MV-4-11 (cell line): ENCODE data around the gene CRB1.
A peak's percentile ranks its signal among the peaks of the same experiment; 100 is the strongest.
"Not testable (repeated sequence)": the region's sequence is repeated elsewhere in the genome, so short reads cannot be mapped to it uniquely, and the experiment has no call there.

Experiments
- DNase-seq: peaks from one replicate; lab custom pipeline; 2025; lab: John Stamatoyannopoulos, UW

CRB1 gene

DNA sequence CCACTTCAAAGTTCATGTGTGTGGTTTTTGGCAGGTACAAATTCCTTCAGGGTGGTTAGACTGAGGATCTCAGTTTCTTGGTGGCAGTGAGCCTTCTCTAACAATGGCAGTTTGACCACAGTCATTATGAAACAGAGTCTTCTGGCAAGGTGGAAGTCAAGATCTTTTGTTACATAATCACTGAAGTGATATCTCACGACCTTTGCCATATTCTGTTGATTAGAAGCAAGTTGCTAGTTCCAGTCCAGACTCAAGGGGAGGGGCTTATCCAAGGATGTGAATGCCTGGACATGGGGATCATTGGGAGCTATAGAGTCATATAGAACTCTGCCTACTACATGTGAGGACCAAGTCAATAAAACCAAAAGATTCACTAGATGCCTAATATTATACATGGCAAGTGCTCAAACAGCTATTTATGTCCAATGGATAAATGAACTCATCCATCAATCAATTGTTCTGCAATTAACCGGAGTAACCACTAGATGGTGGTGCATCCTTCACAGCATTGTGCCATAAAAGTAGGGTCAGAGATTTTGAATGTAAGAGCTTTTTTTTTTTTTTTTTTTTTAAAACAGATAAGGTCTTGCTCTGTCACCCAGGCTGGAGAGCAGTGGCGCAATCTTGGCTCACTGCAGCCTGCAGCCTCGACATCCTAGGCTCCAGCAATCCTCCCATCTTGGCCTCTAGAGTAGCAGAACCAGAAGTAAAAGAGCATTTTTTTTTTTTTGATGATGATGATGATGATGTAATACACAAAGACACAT, 131.9 kb downstream of the CRB1 start:
- peak; percentile 71 for DNase-seq

DNA sequence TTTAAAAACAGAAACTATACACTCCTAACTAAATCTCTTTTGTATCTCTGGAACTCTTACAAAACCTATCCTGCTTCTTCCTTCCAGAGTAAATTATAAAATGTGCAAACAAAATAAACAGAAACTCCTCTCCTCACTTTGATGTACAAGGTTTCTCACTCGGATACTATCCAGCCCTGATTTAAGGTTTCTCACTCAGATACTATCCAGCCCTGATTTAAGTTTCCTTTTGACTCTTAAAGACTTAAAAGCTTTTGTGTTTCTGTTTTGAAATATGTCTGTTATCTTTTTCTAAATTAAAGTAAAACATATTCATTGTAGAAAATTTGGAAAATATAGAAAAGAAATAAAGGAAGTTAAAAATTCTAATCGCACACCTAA, 132.5 kb downstream of the CRB1 start:
- DNase-seq, result no peak

DNA sequence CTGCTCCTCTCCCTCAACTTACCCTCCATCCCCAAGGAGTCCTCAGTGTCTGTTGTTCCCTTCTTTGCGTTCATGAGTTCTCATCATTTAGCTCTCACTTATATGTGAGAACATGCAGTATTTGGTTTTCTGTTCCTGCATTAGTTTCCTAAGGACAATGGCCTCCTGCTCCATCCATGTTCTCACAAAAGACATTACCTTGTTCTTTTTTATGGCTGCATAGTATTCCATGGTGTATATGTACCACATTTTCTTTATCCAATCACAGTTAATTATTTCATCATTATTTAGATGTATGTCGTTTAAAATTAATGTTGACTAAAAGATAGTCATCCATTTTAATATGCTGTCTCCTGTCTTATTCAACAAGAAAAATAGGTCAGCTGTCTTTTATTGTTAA, 134.1 kb downstream of the CRB1 start:
- no peak for DNase-seq

DNA sequence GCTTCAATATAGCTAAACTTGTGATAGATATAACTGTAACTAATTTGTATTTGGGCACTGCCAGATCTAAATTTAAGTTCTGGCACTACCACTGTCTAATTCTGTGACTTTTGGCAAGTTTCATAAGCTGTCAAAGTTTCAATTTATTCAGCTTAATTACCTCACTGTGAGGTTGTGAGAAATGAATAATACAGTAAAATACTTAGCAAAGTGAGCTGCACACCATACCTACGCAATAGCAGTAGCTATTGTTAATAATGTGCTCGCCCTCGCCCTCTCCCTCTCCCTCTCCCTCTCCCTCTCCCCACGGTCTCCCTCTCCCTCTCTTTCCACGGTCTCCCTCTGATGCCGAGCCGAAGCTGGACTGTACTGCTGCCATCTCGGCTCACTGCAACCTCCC, 136.7 kb downstream of the CRB1 start:
- not testable (repeated sequence) for DNase-seq

DNA sequence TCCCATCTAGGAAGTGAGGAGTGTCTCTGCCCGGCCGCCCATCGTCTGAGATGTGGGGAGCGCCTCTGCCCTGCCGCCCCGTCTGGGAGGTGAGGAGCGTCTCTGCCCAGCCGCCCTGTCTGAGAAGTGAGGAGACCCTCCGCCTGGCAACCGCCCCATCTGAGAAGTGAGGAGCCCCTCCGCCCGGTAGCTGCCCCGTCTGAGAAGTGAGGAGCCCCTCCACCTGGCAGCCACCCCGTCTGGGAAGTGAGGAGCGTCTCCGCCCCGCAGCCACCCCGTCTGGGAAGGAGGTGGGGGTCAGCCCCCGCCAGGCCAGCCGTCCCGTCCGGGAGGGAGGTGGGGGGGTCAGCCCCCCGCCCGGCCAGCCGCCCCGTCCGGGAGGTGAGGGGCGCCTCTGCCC, 137.6 kb downstream of the CRB1 start:
- not testable (repeated sequence) for DNase-seq

DNA sequence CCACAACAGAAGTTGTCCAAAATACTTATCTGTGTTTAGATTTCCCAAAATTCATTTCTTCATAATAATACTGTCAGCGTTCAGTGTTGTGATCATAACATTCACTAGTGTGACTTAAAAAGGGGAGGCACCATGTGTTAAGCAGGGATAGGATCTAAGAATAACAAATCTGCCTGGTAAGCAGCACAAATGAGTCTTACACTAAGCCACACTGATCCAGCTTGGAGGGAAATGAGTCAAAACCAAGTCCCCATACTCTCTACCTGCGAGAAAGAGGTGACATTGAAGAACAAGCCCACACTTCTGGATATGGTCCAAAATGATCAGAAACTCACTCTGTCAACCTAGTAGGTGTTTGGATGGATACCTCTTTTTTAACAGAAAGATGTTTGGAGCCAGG, 145.5 kb downstream of the CRB1 start:
- no peak for DNase-seq

DNA sequence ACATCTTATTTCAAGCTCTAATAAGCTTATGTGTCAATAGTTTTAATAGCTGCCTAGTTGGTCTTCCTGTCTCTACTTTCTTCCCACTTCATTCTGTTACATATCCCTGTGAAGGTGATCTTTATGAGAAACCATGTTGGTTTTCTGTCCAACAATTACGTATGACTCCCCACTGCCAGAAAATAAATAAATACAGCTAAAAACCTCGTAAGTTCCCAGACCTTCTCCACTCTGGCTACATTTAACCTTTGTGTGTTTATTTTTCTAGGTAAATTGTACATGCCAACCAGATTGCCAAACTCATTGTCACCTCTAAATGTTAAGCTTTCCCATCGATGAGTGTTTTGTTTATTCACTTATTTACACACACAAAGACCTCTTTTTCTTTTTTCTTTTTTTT, 147.2 kb downstream of the CRB1 start:
- DNase-seq, result no peak

DNA sequence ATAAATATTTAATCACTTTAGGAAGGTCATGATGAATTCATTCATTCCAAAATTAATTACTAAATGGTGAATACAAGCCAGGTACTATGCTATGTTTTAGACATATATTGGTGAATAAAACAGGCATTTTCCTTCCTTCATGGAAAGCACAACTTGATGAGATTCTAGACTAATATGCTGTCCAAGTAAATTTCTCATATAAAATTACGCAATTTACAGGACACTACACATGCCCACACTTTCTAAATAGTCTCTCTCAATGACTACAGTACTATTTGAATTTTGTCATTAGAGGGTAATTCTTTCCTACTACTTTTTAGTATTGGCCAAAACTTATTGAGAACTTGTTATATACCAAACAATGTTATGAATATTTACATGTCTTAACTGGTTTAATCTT, 150.6 kb downstream of the CRB1 start:
- no peak for DNase-seq

DNA sequence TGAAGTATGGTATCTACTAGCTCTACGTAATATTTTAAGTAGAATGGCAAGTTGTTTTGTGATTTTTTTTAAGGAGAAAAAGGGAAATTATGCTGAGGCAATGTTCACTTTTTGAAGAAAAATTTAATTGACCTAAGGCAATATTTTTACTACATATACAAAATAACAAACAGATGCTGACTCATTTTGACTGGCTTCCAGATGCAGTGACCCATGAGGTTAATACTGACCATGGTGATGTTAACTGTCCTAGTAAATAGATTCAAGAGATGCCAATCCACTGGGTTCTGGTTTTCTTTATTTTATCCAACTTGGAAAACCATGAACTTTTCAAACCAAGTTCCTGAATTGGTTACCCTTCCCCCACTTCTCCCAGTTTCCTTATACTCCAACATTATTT, 154.9 kb downstream of the CRB1 start:
- DNase-seq, result no peak

DNA sequence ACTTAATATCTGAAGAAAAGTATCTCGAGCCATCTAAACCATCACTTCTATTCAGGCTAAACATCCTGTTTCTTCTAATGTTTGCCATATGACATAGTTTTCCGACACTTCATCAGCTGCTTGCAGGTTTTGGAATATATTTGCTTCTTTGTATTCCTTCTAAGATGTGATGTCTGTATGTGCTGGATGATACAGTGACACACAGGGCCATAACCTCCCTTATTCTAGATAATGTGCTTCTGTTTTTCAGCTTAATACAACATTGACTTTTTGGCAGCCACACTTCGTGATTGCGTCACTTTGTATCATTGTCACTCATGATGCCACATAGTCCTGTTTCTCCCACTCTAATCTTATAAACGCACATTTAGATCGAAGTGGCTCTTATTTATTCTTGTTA, 156.3 kb downstream of the CRB1 start:
- DNase-seq, result no peak

DNA sequence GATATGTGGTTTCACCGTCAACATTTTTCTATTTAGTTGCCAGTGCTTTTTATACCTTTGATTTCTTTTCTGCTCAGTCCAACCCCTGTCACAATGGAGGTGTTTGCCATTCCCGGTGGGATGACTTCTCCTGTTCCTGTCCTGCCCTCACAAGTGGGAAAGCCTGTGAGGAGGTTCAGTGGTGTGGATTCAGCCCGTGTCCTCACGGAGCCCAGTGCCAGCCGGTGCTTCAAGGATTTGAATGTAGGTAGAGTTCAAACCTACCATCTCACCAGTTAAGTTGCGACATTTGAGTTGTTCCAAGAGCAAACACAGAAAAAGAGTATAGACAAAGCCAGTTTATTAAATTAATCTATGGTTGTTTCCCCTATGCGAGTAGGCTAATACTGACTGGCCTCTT, 161.3 kb downstream of the CRB1 start:
- DNase-seq, result no peak

DNA sequence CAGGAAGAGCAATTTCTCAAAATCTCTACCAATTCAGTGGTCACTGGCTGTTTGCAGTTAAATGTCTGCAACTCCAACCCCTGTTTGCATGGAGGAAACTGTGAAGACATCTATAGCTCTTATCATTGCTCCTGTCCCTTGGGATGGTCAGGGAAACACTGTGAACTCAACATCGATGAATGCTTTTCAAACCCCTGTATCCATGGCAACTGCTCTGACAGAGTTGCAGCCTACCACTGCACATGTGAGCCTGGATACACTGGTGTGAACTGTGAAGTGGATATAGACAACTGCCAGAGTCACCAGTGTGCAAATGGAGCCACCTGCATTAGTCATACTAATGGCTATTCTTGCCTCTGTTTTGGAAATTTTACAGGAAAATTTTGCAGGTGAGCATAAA, 167.2 kb downstream of the CRB1 start:
- DNase-seq, result no peak

DNA sequence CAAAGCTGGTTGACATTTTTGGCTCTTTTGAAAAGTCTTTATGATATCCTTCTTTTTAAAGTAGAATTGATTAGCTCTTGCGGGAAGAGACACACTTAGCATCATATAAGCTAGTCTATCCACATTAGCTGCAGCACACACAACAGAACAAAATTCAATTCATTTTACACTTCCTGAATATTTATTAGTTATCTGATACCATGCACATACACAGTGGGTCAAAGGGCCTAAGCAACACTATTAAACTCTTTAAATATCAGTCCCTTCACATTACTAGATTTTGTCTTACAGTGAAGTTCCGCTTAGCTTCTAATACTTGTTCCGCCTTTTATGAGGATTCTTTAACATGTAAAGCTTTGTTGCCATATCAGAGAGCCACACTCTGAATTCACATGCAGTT, 169.5 kb downstream of the CRB1 start:
- no peak for DNase-seq

DNA sequence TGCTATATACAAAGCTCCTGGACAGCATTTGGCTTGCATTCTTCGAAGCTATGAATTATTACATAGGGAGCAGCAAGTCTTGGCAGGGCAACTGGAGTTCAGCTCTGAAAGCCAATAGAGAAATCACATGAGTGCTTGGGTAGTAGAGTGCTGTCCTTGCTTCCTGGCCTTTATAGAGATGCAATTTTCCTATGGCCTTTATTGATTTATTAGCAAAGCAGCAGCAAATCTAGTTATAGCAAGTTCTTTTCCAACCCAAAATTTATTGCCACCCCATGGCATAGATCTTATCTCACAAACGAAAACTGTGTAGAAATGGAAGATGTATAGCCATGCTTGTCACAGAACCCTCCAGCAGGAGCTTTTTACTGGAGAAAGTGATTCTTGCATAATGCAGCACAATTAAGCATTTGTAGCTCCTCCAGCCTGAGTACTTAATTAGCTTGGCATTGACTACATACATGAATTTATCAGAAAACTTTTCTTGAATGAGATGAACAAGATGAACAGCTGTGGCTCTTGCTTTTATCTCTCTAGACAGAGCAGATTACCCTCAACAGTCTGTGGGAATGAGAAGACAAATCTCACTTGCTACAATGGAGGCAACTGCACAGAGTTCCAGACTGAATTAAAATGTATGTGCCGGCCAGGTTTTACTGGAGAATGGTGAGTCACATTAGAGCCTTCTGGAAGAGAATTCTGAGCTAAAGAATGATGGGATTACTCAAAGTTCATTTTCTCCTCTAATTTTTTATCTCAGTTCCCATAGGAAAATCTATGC, 170.1 kb downstream of the CRB1 start:
- no peak for DNase-seq

DNA sequence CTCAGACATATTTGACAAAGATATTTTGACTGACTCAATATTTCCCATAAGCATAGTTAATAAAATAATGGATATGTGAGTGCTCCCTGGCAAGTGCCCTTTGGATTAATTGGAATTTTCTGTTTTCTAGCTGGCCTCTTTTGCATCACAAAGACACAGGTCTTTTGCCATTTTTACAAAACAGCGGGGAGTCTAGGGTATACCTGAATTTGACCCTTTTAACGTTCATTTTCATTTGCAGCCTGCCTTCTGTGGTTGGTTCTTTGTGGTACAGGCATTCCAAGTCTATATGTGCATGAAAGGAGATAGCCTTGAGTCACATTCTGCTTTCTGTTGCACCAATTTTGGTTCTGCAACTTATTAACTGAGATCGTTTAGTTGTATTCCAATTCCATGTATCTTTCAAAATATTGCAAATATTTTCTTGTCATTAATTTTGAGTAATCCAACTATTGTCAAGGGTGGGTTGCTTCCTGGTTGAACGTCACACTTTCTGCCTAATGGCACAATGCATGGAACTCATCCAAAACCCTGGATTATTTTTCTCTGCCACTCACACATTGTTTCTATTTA, 171.7 kb downstream of the CRB1 start:
- DNase-seq, result no peak

DNA sequence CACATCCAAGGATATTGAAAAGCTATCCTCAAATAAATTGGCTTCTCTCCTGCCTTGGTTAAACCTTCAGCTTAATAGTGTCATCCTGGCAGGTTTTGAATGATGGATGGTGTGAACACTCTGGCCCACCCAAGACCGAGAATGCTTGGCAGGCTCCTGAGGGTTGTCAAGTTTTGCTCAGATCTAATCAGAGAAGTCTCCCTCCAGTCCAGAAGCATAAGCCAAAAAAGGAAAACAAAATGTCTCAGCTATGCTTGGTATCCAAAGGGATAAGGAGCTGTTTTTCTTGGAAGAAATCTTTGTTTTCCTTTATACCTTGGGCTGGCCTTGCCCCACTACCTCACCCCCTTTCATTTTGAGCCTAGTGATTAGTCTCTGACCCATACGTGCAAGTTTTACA, 172.7 kb downstream of the CRB1 start:
- no peak for DNase-seq

DNA sequence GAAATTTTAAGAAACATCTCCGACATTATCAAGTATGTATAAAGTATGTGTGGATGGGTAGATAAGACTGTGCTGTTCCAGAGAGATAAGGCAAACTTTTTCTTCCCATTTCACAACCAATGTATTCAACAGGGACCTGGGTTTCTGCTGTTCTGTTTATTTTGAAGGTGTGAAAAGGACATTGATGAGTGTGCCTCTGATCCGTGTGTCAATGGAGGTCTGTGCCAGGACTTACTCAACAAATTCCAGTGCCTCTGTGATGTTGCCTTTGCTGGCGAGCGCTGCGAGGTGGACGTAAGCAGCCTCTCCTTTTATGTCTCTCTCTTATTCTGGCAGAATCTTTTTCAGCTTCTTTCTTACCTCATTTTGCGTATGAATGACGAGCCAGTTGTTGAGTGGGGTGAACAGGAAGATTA, 174.0 kb downstream of the CRB1 start:
- no peak for DNase-seq

DNA sequence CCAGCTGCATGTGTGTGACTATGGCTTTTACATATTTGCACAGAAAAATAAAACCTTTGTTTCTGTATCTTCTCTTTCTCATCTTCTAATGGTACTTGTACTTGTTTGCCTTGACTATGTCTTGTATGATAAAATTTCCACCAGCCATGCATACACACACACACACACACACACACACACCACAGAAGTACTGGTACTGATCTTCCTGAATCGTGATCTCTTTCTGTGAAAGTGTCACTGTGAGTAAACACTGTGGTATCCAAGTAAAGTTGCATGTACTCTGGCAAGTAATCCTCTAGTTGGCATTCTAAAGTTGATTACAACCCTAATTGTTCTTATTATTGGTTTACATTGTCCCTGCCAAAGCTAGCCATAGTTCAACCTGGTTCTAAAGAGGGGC, 176.7 kb downstream of the CRB1 start:
- no peak for DNase-seq

DNA sequence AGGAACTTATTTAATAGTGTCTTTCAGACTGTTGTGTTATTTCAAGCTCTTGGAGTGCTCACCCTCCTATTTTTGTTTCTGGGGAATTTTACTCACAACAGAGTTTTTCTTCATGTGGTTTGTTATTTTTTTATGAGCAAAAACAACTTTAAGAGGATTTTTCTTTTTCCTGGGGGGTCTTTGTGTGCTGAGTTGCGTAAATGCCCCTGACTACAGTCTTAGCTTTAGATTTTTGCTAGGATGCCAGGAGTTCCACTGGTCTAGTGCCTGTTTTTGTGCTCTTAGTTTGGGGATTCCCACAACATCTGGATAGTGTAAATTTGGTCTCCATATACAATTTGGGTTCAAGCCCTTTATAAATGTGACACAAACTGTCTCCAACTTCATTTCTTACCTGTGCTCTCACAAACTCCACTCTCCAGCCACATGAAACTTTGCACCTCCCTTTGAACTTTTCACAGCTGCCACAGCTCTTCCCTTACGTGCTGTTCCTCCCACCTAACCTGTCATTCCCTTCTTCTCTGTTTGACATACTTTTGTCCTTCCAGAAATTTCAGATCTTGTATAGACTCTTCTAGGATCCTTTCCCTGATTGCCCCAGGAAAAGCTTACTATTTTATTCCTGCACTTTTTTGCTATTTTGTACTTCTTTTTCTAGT, 180.2 kb downstream of the CRB1 start:
- no peak for DNase-seq

DNA sequence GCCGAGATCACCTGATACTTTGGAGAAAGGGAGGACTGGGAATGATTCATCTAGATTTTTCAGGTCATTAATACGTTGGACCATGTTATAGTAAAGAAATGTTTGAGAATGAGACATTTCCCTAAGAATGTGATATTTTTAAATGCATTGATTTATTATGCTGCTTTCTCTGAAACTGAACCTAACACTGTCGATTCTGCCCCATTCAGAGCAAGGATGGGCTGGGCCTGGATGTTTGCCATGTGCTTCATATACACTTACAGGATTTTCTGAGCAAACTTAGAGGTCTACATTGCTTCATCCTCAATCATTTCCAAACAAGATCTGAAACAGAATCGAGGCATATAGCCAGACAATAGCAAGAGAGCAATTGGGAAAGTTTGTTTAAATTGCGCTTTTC, 183.3 kb downstream of the CRB1 start:
- no peak for DNase-seq

DNA sequence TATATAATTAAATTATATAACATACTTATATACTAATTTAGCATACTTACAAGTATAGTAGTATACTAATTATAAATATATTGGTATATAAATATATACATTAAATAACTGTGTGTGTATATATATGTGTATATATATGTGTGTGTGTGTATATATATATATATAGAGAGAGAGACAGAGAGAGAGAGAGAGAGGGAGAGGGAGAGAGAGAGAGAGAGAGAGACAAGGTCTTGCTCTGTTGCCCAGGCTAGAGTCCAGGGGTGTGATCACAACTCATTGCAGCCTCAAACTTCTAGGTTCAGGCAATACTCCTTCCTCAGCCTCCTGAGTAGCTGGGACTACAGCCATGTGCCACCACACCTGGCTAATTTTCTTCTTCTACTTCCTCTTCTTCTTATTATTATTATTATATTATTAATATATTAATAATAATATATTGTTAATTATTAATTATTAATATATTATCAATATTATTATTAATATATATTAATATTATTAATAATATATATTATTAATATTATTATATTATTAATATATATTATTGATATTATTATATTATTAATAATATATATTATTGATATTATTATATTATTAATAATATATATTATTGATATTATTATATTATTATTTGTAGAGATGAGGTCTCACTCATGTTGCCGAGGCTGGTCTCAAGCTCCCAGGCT, 185.5 kb downstream of the CRB1 start:
- DNase-seq, result no peak

DNA sequence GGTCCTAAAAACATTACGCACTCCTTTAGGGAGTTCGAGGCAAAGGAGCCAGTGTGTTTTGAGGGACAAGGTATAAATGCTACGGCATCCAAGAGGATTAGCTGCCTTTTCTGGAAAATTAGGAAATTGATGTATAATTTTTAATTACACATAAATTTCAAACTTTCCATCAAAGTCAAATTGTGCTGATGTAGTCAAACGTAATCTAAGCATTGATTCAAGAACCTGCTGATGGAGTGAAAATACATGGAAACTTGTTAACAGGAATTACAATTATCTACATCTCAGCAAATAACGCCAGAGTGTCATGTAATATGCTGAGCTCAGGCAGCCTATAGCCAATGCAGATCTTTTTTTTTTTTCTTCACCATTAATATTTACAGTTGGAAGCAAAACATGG, 194.5 kb downstream of the CRB1 start:
- DNase-seq, result no peak
